WTC11 (cell line): Measurements from ENCODE around the gene TIPARP.

Experiments
- ATF1 ChIP-seq: sonication (generic); formaldehyde crosslinking; IDR thresholded peaks from 2 replicates; pipeline ENCODE4 v1.8.1; 2023; ENCODE audit warnings: mild to moderate bottlenecking, moderate library complexity, missing genetic modification reagents
- CBFB ChIP-seq: sonication (generic); formaldehyde crosslinking; IDR thresholded peaks from 2 replicates; pipeline ENCODE4 v1.8.1; 2022; ENCODE audit warnings: mild to moderate bottlenecking, low read depth, missing genetic modification reagents
- ETV6 ChIP-seq: sonication (generic); formaldehyde crosslinking; IDR thresholded peaks from 2 replicates; pipeline ENCODE4 v1.8.1; 2022; ENCODE audit warnings: mild to moderate bottlenecking, missing genetic modification reagents
- JUN ChIP-seq: sonication (generic); formaldehyde crosslinking; IDR thresholded peaks from 2 replicates; pipeline ENCODE4 v1.8.0; 2023; ENCODE audit warnings: mild to moderate bottlenecking, missing genetic modification reagents
- NFYB ChIP-seq: sonication (generic); formaldehyde crosslinking; conservative IDR thresholded peaks from 2 replicates; pipeline ENCODE4 v1.8.0; 2022; ENCODE audit warnings: low read depth, missing genetic modification reagents
- TF ChIP-seq, protein P1 (sequence below): fragments of 200-600 bp; IDR thresholded peaks from 2 replicates; pipeline ENCODE4 v1.8.0; 2022; ENCODE audit warnings: antibody characterized with exemption
- TF ChIP-seq, protein P2 (sequence below): sonication (generic); formaldehyde crosslinking; IDR thresholded peaks from 2 replicates; pipeline ENCODE4 v1.8.1; 2022; ENCODE audit warnings: low read depth, mild to moderate bottlenecking, moderate library complexity, missing genetic modification reagents, borderline replicate concordance
- TF ChIP-seq, protein P3 (sequence below): sonication (generic); formaldehyde crosslinking; IDR thresholded peaks from 2 replicates; pipeline ENCODE4 v1.8.1; 2023; ENCODE audit warnings: mild to moderate bottlenecking, moderate library complexity, missing genetic modification reagents

DNA sequence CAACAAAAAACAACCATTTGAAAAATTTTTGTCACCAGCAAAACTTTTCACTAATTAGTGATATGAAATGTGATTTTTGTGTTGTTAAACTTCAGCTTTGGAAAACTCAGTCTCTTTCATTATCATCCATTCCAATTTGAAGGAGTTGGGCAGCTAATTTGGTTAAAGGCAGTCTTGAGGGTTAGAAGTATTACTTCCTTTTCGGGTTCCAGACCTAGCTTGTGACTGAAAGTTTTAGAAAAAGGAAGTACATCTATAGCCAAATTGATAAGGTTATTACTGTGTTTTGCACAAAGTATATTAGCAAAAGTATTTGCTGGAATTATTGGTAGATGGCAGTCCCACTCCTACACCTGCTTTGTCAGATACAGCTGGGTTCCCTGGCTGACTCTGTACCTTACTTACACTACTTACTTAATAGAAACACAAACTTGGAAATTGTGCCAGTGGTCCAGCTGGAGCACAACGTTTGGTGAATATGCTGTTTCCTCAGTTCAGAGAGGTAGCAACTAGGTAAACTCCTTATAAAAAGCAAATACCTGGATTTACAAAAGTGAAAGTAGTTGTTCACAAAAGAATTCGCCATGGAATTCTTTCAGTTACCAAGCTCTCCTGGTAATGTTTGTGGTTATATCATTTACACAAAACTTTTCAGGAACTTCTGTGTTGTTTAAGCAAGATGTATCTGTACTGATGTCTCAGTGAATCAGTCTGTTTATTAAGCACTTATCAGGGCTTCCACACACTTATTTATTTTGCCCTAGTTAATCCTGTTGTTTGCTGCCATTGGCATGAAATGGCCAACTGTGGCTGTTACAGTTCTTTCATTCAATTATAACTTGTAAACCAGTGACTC, 31.6 kb downstream of the TIPARP start:
- TF ChIP-seq JUN (CRISPR knock-in tag) (no peak), ATF1 (no peak), CBFB (CRISPR knock-in tag) (no peak), ETV6 (CRISPR knock-in tag) (no peak), NFYB (no peak)
- TF ChIP-seq, protein P1, sequence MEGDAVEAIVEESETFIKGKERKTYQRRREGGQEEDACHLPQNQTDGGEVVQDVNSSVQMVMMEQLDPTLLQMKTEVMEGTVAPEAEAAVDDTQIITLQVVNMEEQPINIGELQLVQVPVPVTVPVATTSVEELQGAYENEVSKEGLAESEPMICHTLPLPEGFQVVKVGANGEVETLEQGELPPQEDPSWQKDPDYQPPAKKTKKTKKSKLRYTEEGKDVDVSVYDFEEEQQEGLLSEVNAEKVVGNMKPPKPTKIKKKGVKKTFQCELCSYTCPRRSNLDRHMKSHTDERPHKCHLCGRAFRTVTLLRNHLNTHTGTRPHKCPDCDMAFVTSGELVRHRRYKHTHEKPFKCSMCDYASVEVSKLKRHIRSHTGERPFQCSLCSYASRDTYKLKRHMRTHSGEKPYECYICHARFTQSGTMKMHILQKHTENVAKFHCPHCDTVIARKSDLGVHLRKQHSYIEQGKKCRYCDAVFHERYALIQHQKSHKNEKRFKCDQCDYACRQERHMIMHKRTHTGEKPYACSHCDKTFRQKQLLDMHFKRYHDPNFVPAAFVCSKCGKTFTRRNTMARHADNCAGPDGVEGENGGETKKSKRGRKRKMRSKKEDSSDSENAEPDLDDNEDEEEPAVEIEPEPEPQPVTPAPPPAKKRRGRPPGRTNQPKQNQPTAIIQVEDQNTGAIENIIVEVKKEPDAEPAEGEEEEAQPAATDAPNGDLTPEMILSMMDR = no peak
- TF ChIP-seq, protein P2, sequence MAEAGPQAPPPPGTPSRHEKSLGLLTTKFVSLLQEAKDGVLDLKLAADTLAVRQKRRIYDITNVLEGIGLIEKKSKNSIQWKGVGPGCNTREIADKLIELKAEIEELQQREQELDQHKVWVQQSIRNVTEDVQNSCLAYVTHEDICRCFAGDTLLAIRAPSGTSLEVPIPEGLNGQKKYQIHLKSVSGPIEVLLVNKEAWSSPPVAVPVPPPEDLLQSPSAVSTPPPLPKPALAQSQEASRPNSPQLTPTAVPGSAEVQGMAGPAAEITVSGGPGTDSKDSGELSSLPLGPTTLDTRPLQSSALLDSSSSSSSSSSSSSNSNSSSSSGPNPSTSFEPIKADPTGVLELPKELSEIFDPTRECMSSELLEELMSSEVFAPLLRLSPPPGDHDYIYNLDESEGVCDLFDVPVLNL = no peak
- TF ChIP-seq, protein P3, sequence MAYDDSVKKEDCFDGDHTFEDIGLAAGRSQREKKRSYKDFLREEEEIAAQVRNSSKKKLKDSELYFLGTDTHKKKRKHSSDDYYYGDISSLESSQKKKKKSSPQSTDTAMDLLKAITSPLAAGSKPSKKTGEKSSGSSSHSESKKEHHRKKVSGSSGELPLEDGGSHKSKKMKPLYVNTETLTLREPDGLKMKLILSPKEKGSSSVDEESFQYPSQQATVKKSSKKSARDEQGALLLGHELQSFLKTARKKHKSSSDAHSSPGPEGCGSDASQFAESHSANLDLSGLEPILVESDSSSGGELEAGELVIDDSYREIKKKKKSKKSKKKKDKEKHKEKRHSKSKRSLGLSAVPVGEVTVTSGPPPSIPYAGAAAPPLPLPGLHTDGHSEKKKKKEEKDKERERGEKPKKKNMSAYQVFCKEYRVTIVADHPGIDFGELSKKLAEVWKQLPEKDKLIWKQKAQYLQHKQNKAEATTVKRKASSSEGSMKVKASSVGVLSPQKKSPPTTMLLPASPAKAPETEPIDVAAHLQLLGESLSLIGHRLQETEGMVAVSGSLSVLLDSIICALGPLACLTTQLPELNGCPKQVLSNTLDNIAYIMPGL (CRISPR knock-in tag) = no peak
